ENCODE measurements around the gene WDR72.

WDR72 gene

GRCh38 chr15:53739651-53740050 is 19.8 kb downstream of the WDR72 start:
- DNase-seq (ENCODE audit: extremely low read depth, low read depth) = no peak
- TF ChIP-seq CTCF (IDR thresholded peaks at IDR 0.05; ENCODE audit: low read depth, low read length) = no peak

GRCh38 chr15:53739187-53739586 is 20.3 kb downstream of the WDR72 start:
- no peak for TF ChIP-seq CTCF (IDR thresholded peaks at IDR 0.05; ENCODE audit: low read depth, low read length)
- no peak for DNase-seq (ENCODE audit: extremely low read depth, low read depth)

GRCh38 chr15:53721334-53722087 is 38.0 kb downstream of the WDR72 start:
- no peak for DNase-seq (ENCODE audit: extremely low read depth, low read depth)
- TF ChIP-seq CTCF (IDR thresholded peaks at IDR 0.05; ENCODE audit: low read depth, low read length) = no peak

- no peak for TF ChIP-seq CTCF (IDR thresholded peaks at IDR 0.05; ENCODE audit: low read depth, low read length)
- no peak for DNase-seq (ENCODE audit: extremely low read depth, low read depth)
Measured at GRCh38 chr15:53716909-53717876, 42.3 kb downstream of the WDR72 start.

GRCh38 chr15:53713218-53713617 is 46.2 kb downstream of the WDR72 start:
- DNase-seq (ENCODE audit: extremely low read depth, low read depth) = no peak
- TF ChIP-seq CTCF (IDR thresholded peaks at IDR 0.05; ENCODE audit: low read depth, low read length) = no peak

GRCh38 chr15:53710906-53711305 is 48.6 kb downstream of the WDR72 start:
- DNase-seq (ENCODE audit: extremely low read depth, low read depth) = no peak
- no peak for TF ChIP-seq CTCF (IDR thresholded peaks at IDR 0.05; ENCODE audit: low read depth, low read length)

- no peak for DNase-seq (ENCODE audit: extremely low read depth, low read depth)
- no peak for TF ChIP-seq CTCF (IDR thresholded peaks at IDR 0.05; ENCODE audit: low read depth, low read length)
Measured at GRCh38 chr15:53709821-53710220, 49.6 kb downstream of the WDR72 start.
